Activated CD4-positive, alpha-beta T cell treated with anti-CD3 and anti-CD28 coated beads, Interleukin-2, amount 10 ng/mL, durations not matched to agents 7 days and 5 days (primary cell): ENCODE data around the gene ICAM5. TPM values are rescaled to one million over a fixed set of nuclear protein-coding genes. Genes with fewer than 3 reads are reported as not detected.

Experiments
- CTCF ChIA-PET: fragments of 350-600 bp; sonication (Branson Sonifier 250); formaldehyde crosslinking; loops from one replicate; lab custom pipeline; 2021; ENCODE audit warnings: antibody characterized with exemption; lab: Charles Lee
- POLR2A ChIA-PET: fragments of 350-600 bp; sonication (Branson Sonifier 250); formaldehyde crosslinking; loops from one replicate; lab custom pipeline; 2021; ENCODE audit warnings: antibody characterized with exemption; lab: Charles Lee
- DNase-seq: peaks from one replicate; pipeline ENCODE4 v3.0.0-alpha.2; 2020
- H3K27ac Mint-ChIP-seq: one replicate; pipeline ENCODE4 v1.8.0; 2021; ENCODE audit warnings: mild to moderate bottlenecking, moderate library complexity, mixed read lengths
- H3K27me3 Mint-ChIP-seq: one replicate; pipeline ENCODE4 v1.8.0; 2021; ENCODE audit warnings: mixed read lengths
- H3K36me3 Mint-ChIP-seq: one replicate; pipeline ENCODE4 v1.8.0; 2021; ENCODE audit warnings: low read depth, mixed read lengths
- H3K4me1 Mint-ChIP-seq: one replicate; pipeline ENCODE4 v1.8.0; 2021; ENCODE audit warnings: mixed read lengths
- H3K4me3 Mint-ChIP-seq: one replicate; pipeline ENCODE4 v1.8.0; 2021; ENCODE audit warnings: mild to moderate bottlenecking, moderate library complexity, mixed read lengths
- H3K9me3 Mint-ChIP-seq: one replicate; pipeline ENCODE4 v1.8.0; 2021; ENCODE audit warnings: mixed read lengths
- total RNA-seq, 2 experiments: library from RNA; stranded (reverse); gene quantifications; one replicate each; pipeline ENCODE4 v1.2.3, GENCODE V29; 2021

The ICAM5 gene
- total RNA-seq, 2 experiments from 2014 or later: 0.12 to 0.17 TPM

DNA sequence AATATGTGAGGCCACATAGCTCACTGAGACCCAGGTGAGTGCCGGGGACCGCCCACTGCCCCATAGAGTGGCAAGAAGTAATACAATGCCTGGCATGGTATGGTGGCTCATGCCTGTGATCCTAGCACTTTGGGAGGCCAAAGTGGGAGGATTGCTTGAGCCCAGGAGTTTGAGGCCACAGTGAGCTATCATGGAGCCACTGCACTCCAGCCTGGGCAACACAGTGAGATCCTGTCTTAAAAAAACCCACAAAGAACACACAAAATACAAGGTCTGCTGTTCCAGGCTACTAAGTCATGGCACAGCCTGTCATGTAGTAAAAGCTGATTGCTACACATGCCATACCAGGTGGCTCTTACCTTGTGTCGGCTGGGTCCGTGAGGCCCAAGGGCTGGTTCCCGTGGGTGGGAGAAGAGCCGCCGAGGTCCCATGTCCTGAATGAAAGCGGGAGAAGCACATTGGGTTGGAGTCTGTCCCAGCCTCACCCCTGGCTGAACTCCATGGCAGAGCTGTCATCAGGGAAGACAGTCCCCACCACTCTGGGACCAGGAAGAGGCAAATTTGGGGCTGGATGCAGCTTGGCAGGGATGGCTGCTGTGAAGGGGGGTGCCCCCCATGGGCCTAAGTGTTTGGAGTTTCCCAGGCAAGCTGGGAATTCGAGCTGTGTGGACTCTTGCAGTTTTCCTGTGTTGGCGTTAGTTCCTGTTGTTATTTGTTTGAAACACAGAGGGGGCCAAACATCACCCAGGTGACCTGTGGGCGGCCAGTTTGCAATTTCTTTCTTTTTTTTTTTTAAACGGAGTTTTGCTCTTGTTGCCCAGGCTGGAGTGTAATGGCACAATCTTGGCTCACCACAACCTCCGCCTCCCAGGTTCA, 29.3 kb downstream of the ICAM5 start:
- no peak for DNase-seq
- Mint-ChIP-seq H3K9me3 (no peaks in the 10 kb centered on the region), H3K36me3 (peaks cover 21% of the 10 kb centered on the region), H3K4me1 (peaks cover 19% of the 10 kb centered on the region), H3K4me3 (no peak overlapping the region), H3K27me3 (no peaks in the 10 kb centered on the region), H3K27ac (no peak overlapping the region)
- ChIA-PET POLR2A (no interaction called here), CTCF (interaction anchor here (0.9 to 1.9 kb wide), 4 partner anchors 15 to 109 kb away, joined by 3 to 4 read pairs (median 4); partner anchors contain the start of gene RAVER1)

DNA sequence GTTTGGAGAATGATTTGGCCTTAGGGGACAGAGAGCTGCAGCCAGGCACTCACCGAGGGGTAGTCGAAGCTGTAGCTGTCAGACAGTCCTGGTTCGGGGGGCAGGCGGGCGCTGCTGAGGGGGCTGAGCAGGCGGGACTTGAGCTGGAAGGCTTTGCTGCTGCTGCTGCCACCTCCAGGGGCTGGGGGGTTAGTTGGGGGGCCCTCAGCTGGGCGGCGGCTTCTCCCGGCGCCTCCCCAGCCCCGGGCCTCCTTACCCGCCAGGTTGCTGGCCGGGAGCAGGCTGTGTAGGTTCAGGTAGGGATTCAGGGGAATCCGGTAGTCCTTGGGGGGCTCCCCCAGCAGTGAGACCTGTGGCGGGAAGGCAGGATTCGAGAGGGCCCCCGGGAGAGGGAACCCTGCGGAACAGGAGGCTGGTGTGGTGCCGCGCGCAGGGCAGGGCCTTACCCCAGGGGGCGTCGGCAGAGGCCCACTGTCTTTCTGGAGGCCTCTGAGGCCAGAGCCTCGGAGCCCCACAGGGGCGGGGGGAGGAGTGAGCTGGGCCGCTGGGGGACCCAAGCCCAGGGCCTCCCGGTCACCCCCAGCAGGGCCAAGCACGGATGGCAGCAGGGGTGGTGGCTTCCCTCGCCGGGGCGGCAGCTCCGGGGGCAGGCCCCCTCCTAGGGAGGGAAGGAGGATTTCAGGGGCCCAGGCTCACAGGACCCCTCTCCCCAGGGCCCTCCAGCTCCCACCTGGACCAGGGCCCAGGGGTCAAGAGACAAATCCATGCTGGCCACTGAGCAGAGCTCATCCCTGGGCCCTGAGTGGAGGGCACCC, 31.1 kb downstream of the ICAM5 start:
- no peak for DNase-seq
- Mint-ChIP-seq H3K27me3 (no peaks in the 10 kb centered on the region), H3K36me3 (peaks cover 27% of the 10 kb centered on the region), H3K9me3 (no peaks in the 10 kb centered on the region), H3K4me1 (peaks cover 8% of the 10 kb centered on the region), H3K4me3 (no peak overlapping the region), H3K27ac (no peak overlapping the region)
- ChIA-PET CTCF (interaction anchor here (0.6 to 2.3 kb wide), 5 partner anchors 10 to 1858 kb away, joined by 3 to 7 read pairs (median 4); partner anchors contain the start of gene ICAM1), POLR2A (interaction anchor here (0.6 kb wide), 1 partner anchor 35 kb away, joined by 3 read pairs; no protein-coding TSS in a partner anchor)

DNA sequence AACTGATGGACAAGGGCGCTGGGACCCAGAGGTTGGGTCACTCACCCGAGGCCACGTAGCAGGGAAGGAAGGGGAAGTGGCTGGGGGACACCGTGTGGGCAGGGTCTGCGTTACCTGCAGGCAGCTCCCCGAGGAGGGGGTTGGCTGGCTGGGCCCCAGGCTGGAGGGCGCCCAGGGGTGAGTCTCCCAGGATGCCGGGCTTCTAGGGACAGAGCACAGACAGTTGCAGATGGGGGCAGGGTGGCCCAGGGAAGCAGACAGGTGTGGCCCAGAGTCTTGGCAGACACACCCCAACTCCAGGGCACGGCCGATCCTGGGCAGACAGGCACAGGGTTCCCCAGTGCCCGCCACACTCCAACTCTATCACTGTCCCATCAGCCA, 31.7 kb downstream of the ICAM5 start:
- DNase-seq: no peak
- H3K27me3 Mint-ChIP-seq: no peaks in the 10 kb centered on the region
- POLR2A ChIA-PET: no interaction called here
- H3K4me1 Mint-ChIP-seq: peaks cover 2% of the 10 kb centered on the region
- CTCF ChIA-PET: interaction anchor here (0.6 to 2.3 kb wide), 3 partner anchors 10 to 1857 kb away, joined by 3 to 7 read pairs (median 4); no protein-coding TSS in a partner anchor
- no peak overlapping the region for H3K4me3 Mint-ChIP-seq
- H3K36me3 Mint-ChIP-seq: peaks cover 22% of the 10 kb centered on the region
- no peaks in the 10 kb centered on the region for H3K9me3 Mint-ChIP-seq
- H3K27ac Mint-ChIP-seq: no peak overlapping the region

DNA sequence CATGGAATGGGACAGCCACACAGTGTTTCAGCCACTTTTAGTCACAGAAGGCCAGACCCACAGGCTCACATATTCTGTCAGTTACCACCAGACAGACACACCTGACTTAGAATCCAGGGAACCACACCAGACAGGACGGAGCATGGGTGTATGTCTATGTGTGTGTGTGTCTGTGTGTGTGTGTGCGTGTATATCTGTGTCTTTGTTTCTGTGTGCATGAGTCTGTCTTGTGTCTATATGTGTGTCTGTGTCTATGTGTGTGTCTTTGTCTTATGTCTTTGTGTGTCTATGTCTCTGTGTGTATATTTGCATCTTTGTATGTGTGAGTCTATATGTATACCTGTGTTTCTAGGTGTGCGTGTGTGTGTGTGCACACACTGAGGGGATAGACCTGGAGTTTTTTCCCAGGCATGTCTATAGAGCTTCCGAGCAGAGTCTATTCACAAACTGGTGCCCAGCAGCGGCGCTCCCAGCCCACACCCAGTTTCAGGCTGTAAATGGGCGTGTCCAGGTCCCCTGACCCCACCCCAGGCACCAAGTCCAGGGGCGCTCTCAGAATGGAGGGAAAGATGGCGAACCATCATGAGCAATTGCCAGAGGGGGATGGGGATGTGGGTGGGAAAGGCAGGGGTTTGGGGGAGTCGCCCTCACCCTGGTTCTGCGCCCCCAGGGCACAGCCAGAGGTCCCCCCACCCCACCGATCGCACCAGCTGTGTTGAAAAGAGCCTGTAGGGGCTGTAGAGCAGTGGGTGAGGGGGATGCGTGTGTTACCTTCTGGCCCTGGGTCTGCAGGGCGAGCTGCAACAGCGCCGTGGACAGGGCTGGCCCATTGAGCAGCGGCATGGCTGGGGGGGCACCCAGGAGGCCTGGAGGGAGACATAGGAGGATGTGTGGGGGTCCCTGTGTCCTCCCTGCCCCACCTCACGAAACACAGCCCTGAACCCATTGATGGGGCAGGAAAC, 32.4 kb downstream of the ICAM5 start:
- CTCF ChIA-PET: interaction anchor here (2.3 kb wide), 1 partner anchor 11 kb away, joined by 7 read pairs; no protein-coding TSS in a partner anchor
- POLR2A ChIA-PET: no interaction called here
- no peaks in the 10 kb centered on the region for H3K27me3 Mint-ChIP-seq
- no peak overlapping the region for H3K4me3 Mint-ChIP-seq
- no peak for DNase-seq
- peaks cover 22% of the 10 kb centered on the region for H3K36me3 Mint-ChIP-seq
- H3K27ac Mint-ChIP-seq: no peak overlapping the region
- H3K4me1 Mint-ChIP-seq: no peaks in the 10 kb centered on the region
- H3K9me3 Mint-ChIP-seq: no peaks in the 10 kb centered on the region

DNA sequence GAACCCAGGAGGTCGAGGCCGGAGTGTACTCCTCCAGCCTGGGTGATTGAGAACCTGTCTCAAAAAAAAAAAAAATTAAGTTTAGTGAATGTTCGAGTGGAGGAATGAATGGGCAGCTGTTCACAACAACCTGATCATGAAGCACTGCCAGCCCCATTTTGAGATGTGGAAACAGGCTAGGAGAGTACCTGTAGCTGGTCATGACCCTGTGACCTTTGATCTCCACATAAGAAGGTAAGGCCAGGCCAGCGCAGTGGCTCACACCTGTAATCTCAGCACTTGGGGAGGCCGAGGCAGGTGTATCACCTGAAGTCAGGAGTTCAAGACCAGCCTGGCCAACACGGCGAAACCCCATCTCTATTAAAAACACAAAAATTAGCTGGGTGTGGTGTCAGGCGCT, 36.0 kb downstream of the ICAM5 start:
- Mint-ChIP-seq H3K27me3 (no peaks in the 10 kb centered on the region), H3K4me1 (no peaks in the 10 kb centered on the region), H3K4me3 (no peak overlapping the region), H3K36me3 (peaks cover 28% of the 10 kb centered on the region), H3K9me3 (no peaks in the 10 kb centered on the region), H3K27ac (no peak overlapping the region)
- POLR2A ChIA-PET: no interaction called here
- DNase-seq: no peak
- CTCF ChIA-PET: interaction anchor here (0.6 to 0.7 kb wide), 3 partner anchors 81 to 375 kb away, joined by 3 to 4 read pairs (median 3); no protein-coding TSS in a partner anchor

GRCh38 chr19:10327793-10328192, 38.0 kb downstream of the ICAM5 start:
- no peaks in the 10 kb centered on the region for H3K27me3 Mint-ChIP-seq
- peaks cover 12% of the 10 kb centered on the region for H3K4me1 Mint-ChIP-seq
- POLR2A ChIA-PET: no interaction called here
- CTCF ChIA-PET: interaction anchor here (0.6 kb wide), 1 partner anchor 484 kb away, joined by 4 read pairs; no protein-coding TSS in a partner anchor
- peaks cover 27% of the 10 kb centered on the region for H3K36me3 Mint-ChIP-seq
- no peak overlapping the region for H3K4me3 Mint-ChIP-seq
- H3K27ac Mint-ChIP-seq: no peak overlapping the region
- no peaks in the 10 kb centered on the region for H3K9me3 Mint-ChIP-seq
- DNase-seq: no peak

DNA sequence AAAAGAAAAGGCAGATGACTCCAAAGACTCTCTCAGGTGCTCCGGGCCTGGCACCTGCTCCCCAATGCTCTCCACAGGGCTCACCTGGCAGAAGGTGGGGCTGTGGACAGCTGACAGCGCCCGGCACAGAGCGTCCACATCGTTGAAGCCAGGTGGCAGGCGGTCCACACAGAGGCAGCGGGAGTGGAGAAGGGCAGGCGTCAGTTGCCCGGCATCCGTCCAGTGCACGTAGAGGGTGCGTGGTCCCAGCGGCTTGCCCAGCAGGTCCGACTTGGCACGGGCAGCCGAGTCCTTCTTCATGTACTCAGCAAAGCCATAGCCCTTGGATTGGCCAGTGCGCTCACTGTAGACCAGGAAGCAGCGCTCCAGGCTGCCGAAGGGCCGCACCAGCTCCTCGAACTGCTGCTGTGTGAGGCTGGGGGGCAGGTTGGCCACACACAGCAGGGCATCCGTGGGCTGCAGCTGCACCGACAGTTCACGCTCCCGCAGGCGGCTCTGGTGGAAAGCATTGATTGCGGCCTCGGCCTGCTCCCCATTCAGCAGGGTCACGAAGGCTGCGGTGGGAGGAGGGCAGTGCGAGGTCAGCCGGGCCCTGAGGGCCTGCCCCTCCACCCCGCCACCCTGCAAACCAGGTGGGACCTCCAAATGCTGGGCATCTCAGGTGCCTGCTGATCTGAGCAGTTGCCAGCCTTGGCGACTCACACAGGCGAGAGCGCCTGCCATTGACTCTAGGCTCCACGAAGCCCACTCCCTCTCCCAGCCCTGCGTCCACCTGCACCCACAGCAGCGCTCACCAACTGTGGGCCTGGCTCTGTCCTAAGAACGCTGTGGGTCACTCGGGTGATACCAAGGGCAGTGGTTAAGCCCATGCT, 39.0 kb downstream of the ICAM5 start:
- Mint-ChIP-seq H3K27ac (no peak overlapping the region), H3K36me3 (peaks cover 35% of the 10 kb centered on the region), H3K4me3 (no peak overlapping the region), H3K4me1 (peaks cover 18% of the 10 kb centered on the region), H3K27me3 (no peaks in the 10 kb centered on the region), H3K9me3 (no peaks in the 10 kb centered on the region)
- POLR2A ChIA-PET: no interaction called here
- DNase-seq: no peak
- CTCF ChIA-PET: no interaction called here

DNA sequence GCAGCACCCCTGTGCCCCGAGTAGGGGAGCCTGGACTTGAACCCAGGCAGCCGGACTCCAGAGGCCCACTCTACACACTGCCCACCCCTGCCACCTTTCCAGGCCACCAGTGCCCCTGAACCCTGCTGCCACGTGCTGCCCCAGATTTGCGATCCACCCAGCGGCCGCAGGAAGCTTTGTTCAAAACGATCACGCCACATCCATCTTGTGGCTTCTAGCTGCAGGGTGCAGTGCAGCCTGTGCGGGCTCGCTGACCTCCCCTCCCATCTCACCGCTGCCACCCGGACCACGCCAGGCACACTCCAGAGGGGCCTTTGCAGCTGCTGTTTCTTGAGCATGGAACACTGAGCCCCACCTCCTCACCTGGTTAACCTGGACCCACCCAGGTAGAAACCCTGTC, 39.8 kb downstream of the ICAM5 start:
- Mint-ChIP-seq H3K36me3 (peaks cover 36% of the 10 kb centered on the region), H3K4me3 (no peak overlapping the region), H3K4me1 (peaks cover 26% of the 10 kb centered on the region), H3K27me3 (no peaks in the 10 kb centered on the region), H3K9me3 (no peaks in the 10 kb centered on the region), H3K27ac (no peak overlapping the region)
- ChIA-PET CTCF (interaction anchor here (0.7 to 0.9 kb wide), 2 partner anchors 12 to 65 kb away, joined by 3 to 4 read pairs; no protein-coding TSS in a partner anchor), POLR2A (no interaction called here)
- DNase-seq: no peak

DNA sequence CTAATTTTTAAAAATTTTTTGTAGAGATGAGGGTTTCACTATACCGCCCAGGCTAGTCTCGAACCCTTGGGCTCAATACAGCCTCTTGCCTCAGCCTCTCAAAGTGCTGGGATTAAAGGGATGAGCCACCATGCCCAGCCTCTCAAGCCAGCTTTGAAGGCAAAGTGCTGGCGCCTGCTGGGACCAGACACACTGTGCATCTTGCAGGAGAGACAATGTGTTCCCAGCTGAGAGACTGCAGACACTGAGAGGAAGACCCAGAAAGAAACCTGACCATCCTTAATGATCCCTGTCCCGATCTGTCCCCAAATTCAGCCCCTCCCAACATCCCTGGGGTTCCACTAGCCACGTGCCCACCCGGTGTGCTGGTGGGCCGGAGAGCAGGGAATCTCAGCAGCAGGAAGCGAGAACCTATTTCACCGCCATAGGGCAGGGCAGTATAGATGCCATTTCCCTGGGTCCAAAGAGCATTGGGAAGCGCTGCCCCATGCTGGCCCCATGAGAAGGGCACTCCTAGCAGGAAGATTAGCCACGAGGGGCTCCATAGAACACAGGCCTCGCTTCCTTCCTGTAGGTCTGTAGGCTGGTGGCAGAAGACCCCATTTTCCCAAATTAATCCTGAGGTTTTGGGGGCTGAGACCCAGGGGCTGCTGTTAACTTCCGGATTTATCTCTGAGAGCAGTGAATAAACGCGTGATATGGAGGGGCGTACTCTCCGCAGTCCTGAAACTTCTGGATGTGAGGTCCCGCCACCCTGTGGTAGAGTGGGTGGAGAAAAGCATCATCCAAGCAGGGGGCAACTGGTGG, 42.6 kb downstream of the ICAM5 start:
- Mint-ChIP-seq H3K9me3 (no peaks in the 10 kb centered on the region), H3K4me3 (peak overlapping the region; percentile 92), H3K4me1 (peaks cover 37% of the 10 kb centered on the region), H3K36me3 (peaks cover 43% of the 10 kb centered on the region), H3K27ac (peak overlapping the region; percentile 94), H3K27me3 (no peaks in the 10 kb centered on the region)
- POLR2A ChIA-PET: interaction anchor here (0.6 kb wide), 1 partner anchor 48 kb away, joined by 3 read pairs; no protein-coding TSS in a partner anchor
- no peak for DNase-seq
- CTCF ChIA-PET: interaction anchor here (1.0 to 2.1 kb wide), 2 partner anchors 56 to 367 kb away, joined by 3 to 6 read pairs; no protein-coding TSS in a partner anchor

DNA sequence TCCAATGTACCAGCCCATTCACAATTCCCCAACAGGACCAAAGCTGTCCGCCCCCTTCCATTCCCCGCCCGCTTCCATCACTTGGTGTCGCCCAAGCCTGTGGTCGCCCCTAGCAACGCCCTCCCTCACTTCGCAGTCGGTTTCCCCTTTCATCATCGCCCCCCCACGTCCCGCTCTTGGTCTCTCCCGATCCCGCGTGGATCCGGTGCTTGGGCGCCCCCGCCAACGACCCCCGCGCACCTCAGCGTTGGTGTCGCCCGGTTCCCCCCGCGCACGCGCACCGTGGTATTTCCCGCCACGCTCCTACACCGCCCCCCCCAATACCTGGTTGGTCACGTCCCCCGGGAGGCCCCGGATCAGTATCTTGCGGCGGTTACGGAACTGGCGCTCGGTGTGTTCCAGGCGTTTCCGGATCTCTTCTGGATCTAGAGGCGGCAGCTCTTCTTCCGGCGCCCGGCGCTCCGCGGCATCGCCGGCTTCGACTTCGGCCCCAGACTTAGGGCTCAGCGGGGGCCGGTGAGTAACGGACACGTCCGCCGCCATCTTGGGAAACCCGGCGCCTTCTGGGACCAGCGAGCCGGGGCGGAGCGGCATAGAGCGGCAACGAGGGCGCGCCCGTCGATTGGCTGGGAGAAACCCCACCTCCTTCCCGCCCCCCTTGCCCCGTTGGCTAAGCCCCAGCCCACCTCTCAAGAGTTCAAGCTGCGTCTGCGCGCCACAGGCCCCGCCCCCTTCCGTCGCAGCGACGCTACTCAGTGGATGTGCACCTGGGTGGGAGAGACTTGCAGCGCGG, 43.4 kb downstream of the ICAM5 start, which contains the start of gene RAVER1:
Gene RAVER1 (minus strand): TSS at position 565 of the 793 bp plus-strand sequence. CDS start 22 bp downstream, at position 543.
- Mint-ChIP-seq H3K36me3 (peaks cover 36% of the 10 kb centered on the region), H3K27ac (peak within 1 kb of the TSS; percentile 94), H3K27me3 (no peaks in the 10 kb centered on the region), H3K9me3 (no peaks in the 10 kb centered on the region), H3K4me1 (peaks cover 38% of the 10 kb centered on the region), H3K4me3 (peak within 1 kb of the TSS; percentile 92)
- POLR2A ChIA-PET: interaction anchor here (0.6 kb wide), 1 partner anchor 47 kb away, joined by 3 read pairs; no protein-coding TSS in a partner anchor
- CTCF ChIA-PET: interaction anchor here (0.8 to 2.1 kb wide), 10 partner anchors 9 to 366 kb away, joined by 3 to 8 read pairs (median 3); no protein-coding TSS in a partner anchor
- DNase-seq: peak; percentile 98
